Astrocyte (in vitro differentiated cells and primary cell): ENCODE measurements around the gene C7orf57.

Experiments used
- EZH2 ChIP-seq: IDR thresholded peaks from 2 replicates; pipeline ENCODE4 v1.6.1; 2012; ENCODE audit warnings: mild to moderate bottlenecking, low read length, inconsistent platforms; ENCODE audit not compliant: insufficient read depth
- TF ChIP-seq, protein P1 (sequence below): IDR thresholded peaks from 2 replicates; pipeline ENCODE4 v1.5.1; 2011; ENCODE audit warnings: low read depth, mild to moderate bottlenecking, inconsistent platforms, low read length, moderate library complexity; ENCODE audit not compliant: insufficient read depth

GRCh38 chr7:47988496-47989386, 46.6 kb upstream of the C7orf57 start:
- TF ChIP-seq, protein P1, sequence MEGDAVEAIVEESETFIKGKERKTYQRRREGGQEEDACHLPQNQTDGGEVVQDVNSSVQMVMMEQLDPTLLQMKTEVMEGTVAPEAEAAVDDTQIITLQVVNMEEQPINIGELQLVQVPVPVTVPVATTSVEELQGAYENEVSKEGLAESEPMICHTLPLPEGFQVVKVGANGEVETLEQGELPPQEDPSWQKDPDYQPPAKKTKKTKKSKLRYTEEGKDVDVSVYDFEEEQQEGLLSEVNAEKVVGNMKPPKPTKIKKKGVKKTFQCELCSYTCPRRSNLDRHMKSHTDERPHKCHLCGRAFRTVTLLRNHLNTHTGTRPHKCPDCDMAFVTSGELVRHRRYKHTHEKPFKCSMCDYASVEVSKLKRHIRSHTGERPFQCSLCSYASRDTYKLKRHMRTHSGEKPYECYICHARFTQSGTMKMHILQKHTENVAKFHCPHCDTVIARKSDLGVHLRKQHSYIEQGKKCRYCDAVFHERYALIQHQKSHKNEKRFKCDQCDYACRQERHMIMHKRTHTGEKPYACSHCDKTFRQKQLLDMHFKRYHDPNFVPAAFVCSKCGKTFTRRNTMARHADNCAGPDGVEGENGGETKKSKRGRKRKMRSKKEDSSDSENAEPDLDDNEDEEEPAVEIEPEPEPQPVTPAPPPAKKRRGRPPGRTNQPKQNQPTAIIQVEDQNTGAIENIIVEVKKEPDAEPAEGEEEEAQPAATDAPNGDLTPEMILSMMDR: peak; percentile 49
- no peak for TF ChIP-seq EZH2
